GM20000 (cell line): Measurements from ENCODE around the gene IFNA8.

ENCODE experiments used
- DNase-seq: peaks from one replicate; pipeline ENCODE4 v3.0.0; 2012; ENCODE audit warnings: low spot score
- CTCF ChIP-seq: IDR thresholded peaks from 2 replicates; pipeline ENCODE4 v1.5.1; 2012; ENCODE audit warnings: mild to moderate bottlenecking, control low read depth; ENCODE audit errors: extremely low read depth, missing control alignments

Gene IFNA8

GRCh38 chr9:21392270-21392669 lies 16.6 kb upstream of the IFNA8 start:
- DNase-seq = no peak
- no peak for TF ChIP-seq CTCF

- peak; percentile 48 for DNase-seq
- peak; percentile 70 for TF ChIP-seq CTCF
Observed at GRCh38 chr9:21395778-21396717, 12.9 kb upstream of the IFNA8 start.

- no peak for DNase-seq
- no peak for TF ChIP-seq CTCF
Observed at GRCh38 chr9:21398955-21399489, 9.9 kb upstream of the IFNA8 start.

- no peak for TF ChIP-seq CTCF
- no peak for DNase-seq
Observed at GRCh38 chr9:21399956-21400355, 9.0 kb upstream of the IFNA8 start.

- peak; percentile 42 for DNase-seq
- TF ChIP-seq CTCF = peak; percentile 11
Observed at GRCh38 chr9:21402386-21403251, 6.3 kb upstream of the IFNA8 start.

- TF ChIP-seq CTCF = no peak
- DNase-seq = no peak
Observed at GRCh38 chr9:21404146-21404545, 4.8 kb upstream of the IFNA8 start.
